HG02981 (cell line): ENCODE results near the gene BRSK2.
"Not testable (repeated sequence)": the region's sequence is repeated elsewhere in the genome, so short reads cannot be mapped to it uniquely, and the experiment has no call there.

Source experiments
- ATAC-seq: cut with Tn5 transposase; IDR thresholded peaks from one replicate; pipeline ENCODE4 v1.9.1; 2021; ENCODE audit warnings: mild to moderate bottlenecking, moderate library complexity; ENCODE audit not compliant: unreplicated experiment

Gene BRSK2

GRCh38 chr11:1433568-1433967 is 43.8 kb downstream of the BRSK2 start:
- ATAC-seq = no peak

- no peak for ATAC-seq
Observed at GRCh38 chr11:1433977-1434640, 44.4 kb downstream of the BRSK2 start.

- ATAC-seq = not testable (repeated sequence)
Observed at GRCh38 chr11:1435479-1435819, 45.7 kb downstream of the BRSK2 start.

GRCh38 chr11:1435820-1436467 is 46.2 kb downstream of the BRSK2 start:
- no peak for ATAC-seq

GRCh38 chr11:1436468-1437039 is 46.8 kb downstream of the BRSK2 start:
- ATAC-seq = no peak

GRCh38 chr11:1437500-1437899 is 47.8 kb downstream of the BRSK2 start:
- no peak for ATAC-seq

GRCh38 chr11:1438261-1438966 is 48.7 kb downstream of the BRSK2 start:
- no peak for ATAC-seq

GRCh38 chr11:1438967-1439330 is 49.2 kb downstream of the BRSK2 start:
- ATAC-seq = no peak

- no peak for ATAC-seq
Observed at GRCh38 chr11:1439341-1439740, 49.6 kb downstream of the BRSK2 start.

GRCh38 chr11:1440066-1440465 is 50.3 kb downstream of the BRSK2 start:
- no peak for ATAC-seq

- ATAC-seq = no peak
Observed at GRCh38 chr11:1440496-1440895, 50.8 kb downstream of the BRSK2 start.

GRCh38 chr11:1442163-1442562 is 52.4 kb downstream of the BRSK2 start:
- no peak for ATAC-seq

- ATAC-seq = no peak
Observed at GRCh38 chr11:1442807-1443366, 53.2 kb downstream of the BRSK2 start.

- ATAC-seq = no peak
Observed at GRCh38 chr11:1443737-1444136, 54.0 kb downstream of the BRSK2 start.

GRCh38 chr11:1444321-1444720 is 54.6 kb downstream of the BRSK2 start:
- ATAC-seq = no peak

- ATAC-seq = no peak
Observed at GRCh38 chr11:1444823-1445422, 55.2 kb downstream of the BRSK2 start.

- no peak for ATAC-seq
Observed at GRCh38 chr11:1445741-1446445, 56.2 kb downstream of the BRSK2 start.

GRCh38 chr11:1446623-1447022 is 56.9 kb downstream of the BRSK2 start:
- ATAC-seq = no peak

GRCh38 chr11:1447845-1448825 is 58.4 kb downstream of the BRSK2 start:
- ATAC-seq = no peak
